ENCODE measurements around the gene TMEFF1. TPM values are rescaled to one million over a fixed set of nuclear protein-coding genes. Genes with fewer than 3 reads are reported as not detected.

The TMEFF1 gene
- total and polyA plus RNA-seq, 8 donors = 0.09 to 0.32 (median 0.22) TPM; not detected in 4

DNA sequence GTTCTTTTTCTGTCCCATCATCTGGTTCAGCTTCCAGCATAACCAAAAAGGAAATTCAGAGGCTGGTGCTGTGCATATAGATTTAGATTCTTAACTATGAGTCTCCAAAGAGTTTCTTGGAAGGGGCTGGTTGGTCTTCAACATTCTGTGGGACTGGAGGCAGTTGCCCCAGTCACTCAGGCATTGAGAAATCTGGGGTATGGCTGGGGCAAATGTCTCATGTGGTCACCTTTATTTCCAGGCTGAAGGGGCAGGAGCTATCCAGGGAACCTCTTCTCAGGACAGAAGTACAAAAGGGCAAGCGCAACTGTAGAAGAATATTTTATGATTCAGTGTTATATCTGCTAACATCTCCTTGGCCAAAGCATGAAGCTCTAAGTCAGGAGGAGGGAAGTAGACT lies 15.4 kb upstream of the TMEFF1 start:
- no peak for FAIRE-seq
- Histone ChIP-seq H3K4me1 (no peaks in the 10 kb centered on the region), H3K27ac (no peak overlapping the region), H3K4me3 (no peak overlapping the region), H3K36me3 (no peaks in the 10 kb centered on the region), H3K27me3 (no peaks in the 10 kb centered on the region), H3K9me3 (no peaks in the 10 kb centered on the region)
- 96 to 100% methylated on average over 1 of the region's 1 CpG for WGBS, 2 donors
- TF ChIP-seq, protein P1, sequence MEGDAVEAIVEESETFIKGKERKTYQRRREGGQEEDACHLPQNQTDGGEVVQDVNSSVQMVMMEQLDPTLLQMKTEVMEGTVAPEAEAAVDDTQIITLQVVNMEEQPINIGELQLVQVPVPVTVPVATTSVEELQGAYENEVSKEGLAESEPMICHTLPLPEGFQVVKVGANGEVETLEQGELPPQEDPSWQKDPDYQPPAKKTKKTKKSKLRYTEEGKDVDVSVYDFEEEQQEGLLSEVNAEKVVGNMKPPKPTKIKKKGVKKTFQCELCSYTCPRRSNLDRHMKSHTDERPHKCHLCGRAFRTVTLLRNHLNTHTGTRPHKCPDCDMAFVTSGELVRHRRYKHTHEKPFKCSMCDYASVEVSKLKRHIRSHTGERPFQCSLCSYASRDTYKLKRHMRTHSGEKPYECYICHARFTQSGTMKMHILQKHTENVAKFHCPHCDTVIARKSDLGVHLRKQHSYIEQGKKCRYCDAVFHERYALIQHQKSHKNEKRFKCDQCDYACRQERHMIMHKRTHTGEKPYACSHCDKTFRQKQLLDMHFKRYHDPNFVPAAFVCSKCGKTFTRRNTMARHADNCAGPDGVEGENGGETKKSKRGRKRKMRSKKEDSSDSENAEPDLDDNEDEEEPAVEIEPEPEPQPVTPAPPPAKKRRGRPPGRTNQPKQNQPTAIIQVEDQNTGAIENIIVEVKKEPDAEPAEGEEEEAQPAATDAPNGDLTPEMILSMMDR (IDR thresholded peaks at IDR 0.05) = no peak
- intact Hi-C loops (cut with DNase I) = no loop called here
- no peak for DNase-seq
- ATAC-seq = no peak

DNA sequence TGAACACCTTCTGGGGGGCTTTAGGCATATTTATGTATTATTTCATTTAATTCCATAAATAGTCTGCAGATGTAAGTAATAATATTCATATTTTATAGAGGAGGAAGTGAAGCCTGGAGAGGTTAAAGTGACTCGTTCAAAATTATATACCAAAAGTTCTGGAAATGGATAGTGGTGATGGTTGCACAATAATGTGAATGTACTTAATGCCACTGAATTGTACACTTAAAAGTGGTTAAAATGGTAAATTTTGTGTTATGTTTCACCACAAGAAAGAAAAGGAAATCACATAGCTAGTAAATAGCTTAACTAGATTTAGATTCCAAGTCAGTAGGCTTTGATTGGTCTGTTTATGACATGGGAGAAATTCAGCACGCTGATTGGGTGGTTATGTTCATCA lies 13.0 kb upstream of the TMEFF1 start:
- DNase-seq (no peak), FAIRE-seq (no peak), ATAC-seq (no peak)
- TF ChIP-seq, protein P1 (IDR thresholded peaks at IDR 0.05) = no peak
- H3K36me3 ChIP-seq = no peaks in the 10 kb centered on the region
- H3K9me3 ChIP-seq = no peaks in the 10 kb centered on the region
- no peaks in the 10 kb centered on the region for H3K27me3 ChIP-seq
- H3K27ac ChIP-seq = no peak overlapping the region
- H3K4me3 ChIP-seq = no peak overlapping the region
- no peaks in the 10 kb centered on the region for H3K4me1 ChIP-seq
- WGBS, 2 donors = 78 to 80% methylated on average over 2 of the region's 2 CpGs
- intact Hi-C loops (cut with DNase I) = no loop called here

GRCh38 chr9:100465274-100465673 lies 7.7 kb upstream of the TMEFF1 start:
- H3K27ac ChIP-seq = no peak overlapping the region
- WGBS, 2 donors = 74 to 79% methylated on average over 2 of the region's 2 CpGs
- FAIRE-seq = no peak

GRCh38 chr9:100465761-100466160 lies 7.2 kb upstream of the TMEFF1 start:
- no peak overlapping the region for H3K27ac ChIP-seq
- H3K9me3 ChIP-seq = no peaks in the 10 kb centered on the region
- H3K27me3 ChIP-seq = no peaks in the 10 kb centered on the region
- intact Hi-C loops (cut with DNase I) = no loop called here
- H3K4me3 ChIP-seq = no peak overlapping the region
- 88 to 91% methylated on average over 1 of the region's 1 CpG for WGBS, 2 donors
- TF ChIP-seq, protein P1 (IDR thresholded peaks at IDR 0.05) = no peak
- FAIRE-seq (no peak), DNase-seq (no peak), ATAC-seq (peak in 1 of 4 donors; percentile 25)
- no peaks in the 10 kb centered on the region for H3K4me1 ChIP-seq
- no peaks in the 10 kb centered on the region for H3K36me3 ChIP-seq

More at GRCh38 chr9:100465274-100465673, 7.7 kb upstream of the TMEFF1 start:
- no peak for ATAC-seq
- TF ChIP-seq, protein P1 (IDR thresholded peaks at IDR 0.05) = no peak
- no peaks in the 10 kb centered on the region for H3K27me3 ChIP-seq
- DNase-seq = no peak
- H3K4me3 ChIP-seq = no peak overlapping the region
- H3K9me3 ChIP-seq = no peaks in the 10 kb centered on the region
- H3K36me3 ChIP-seq = no peaks in the 10 kb centered on the region
- H3K4me1 ChIP-seq = no peaks in the 10 kb centered on the region
- intact Hi-C loops (cut with DNase I) = no loop called here

DNA sequence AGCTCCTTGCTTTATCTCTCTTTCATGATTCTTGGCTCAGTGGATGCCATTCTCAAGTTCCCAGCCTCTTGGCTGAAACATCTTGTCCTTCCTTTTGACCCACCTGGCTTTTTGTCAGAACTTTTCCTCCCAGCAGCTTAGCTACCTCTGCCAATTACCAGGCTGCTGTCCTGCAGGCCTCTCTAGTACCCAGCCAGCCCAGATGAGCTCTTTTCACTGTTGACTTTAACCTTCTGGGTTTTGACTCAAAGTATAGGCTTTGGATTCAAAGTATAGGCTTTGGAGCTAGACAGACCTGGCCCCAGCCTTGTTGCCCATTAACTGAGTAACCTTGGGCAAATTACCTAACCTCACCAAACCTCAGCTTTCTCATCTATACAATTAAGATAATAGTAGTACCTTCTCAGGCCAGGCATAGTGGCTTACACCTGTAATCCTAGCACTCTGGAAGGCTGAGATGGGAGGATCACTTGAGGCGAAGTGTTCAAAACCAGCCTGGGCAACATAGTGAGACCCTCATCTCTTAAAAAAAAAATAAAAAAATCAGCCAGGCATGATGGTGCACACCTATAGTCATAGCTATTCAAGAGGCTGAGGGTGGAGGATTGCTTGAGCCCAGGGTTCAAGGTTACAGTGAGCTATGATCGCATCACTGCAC lies 6.6 kb upstream of the TMEFF1 start:
- intact Hi-C loops (cut with DNase I) = no loop called here

More for the DNA sequence above, 6.6 kb upstream of the TMEFF1 start:
- TF ChIP-seq, protein P1 (IDR thresholded peaks at IDR 0.05) = no peak
- no peaks in the 10 kb centered on the region for H3K27me3 ChIP-seq
- H3K4me3 ChIP-seq = no peak overlapping the region
- peak in 2 of 4 donors; percentile 73 to 79 for ATAC-seq
- H3K9me3 ChIP-seq = no peaks in the 10 kb centered on the region
- no peak for FAIRE-seq
- no peak overlapping the region for H3K27ac ChIP-seq
- no peaks in the 10 kb centered on the region for H3K4me1 ChIP-seq
- H3K36me3 ChIP-seq = no peaks in the 10 kb centered on the region
- DNase-seq = peak in 2 of 6 donors; percentile 12 to 25
- WGBS, 2 donors = 95 to 98% methylated on average over 2 of the region's 2 CpGs
